Measurements from ENCODE around the gene HLCS. TPM values are rescaled to one million over a fixed set of nuclear protein-coding genes. Genes with fewer than 3 reads are reported as not detected.
A peak's percentile ranks its signal among the peaks of the same experiment; 100 is the strongest.

Gene HLCS
- total RNA-seq, 2 experiments from 2014 or later = 15.5 to 16.8 TPM

GRCh38 chr21:36945496-36946138, 20.9 kb downstream of the HLCS start:
- no peaks in the 10 kb centered on the region for H3K4me1 Mint-ChIP-seq (ENCODE audit: low read depth)
- no peak overlapping the region for H3K4me3 Mint-ChIP-seq
- no peak overlapping the region for H3K27ac Mint-ChIP-seq
- DNase-seq (no peak), ATAC-seq (no peak)
- POLR2A ChIA-PET = no interaction called here
- no peaks in the 10 kb centered on the region for H3K9me3 Mint-ChIP-seq (ENCODE audit: insufficient read depth)
- CTCF ChIA-PET = interaction anchor here (0.9 kb wide), 1 partner anchor 32 kb away, joined by 3 read pairs; no protein-coding TSS in a partner anchor
- H3K36me3 Mint-ChIP-seq (ENCODE audit: low read depth) = peaks cover 11% of the 10 kb centered on the region
- H3K27me3 Mint-ChIP-seq (ENCODE audit: low read depth) = no peaks in the 10 kb centered on the region

GRCh38 chr21:36936361-36937135, 29.9 kb downstream of the HLCS start:
- Mint-ChIP-seq H3K27ac (no peak overlapping the region), H3K9me3 (ENCODE audit: insufficient read depth) (no peaks in the 10 kb centered on the region), H3K36me3 (ENCODE audit: low read depth) (peaks cover 17% of the 10 kb centered on the region), H3K4me3 (no peak overlapping the region), H3K4me1 (ENCODE audit: low read depth) (peaks cover 9% of the 10 kb centered on the region), H3K27me3 (ENCODE audit: low read depth) (no peaks in the 10 kb centered on the region)
- ATAC-seq (no peak), DNase-seq (no peak)
- POLR2A ChIA-PET = no interaction called here
- CTCF ChIA-PET = interaction anchor here (1.3 kb wide), 2 partner anchors 9 to 306 kb away, joined by 3 to 4 read pairs; no protein-coding TSS in a partner anchor

DNA sequence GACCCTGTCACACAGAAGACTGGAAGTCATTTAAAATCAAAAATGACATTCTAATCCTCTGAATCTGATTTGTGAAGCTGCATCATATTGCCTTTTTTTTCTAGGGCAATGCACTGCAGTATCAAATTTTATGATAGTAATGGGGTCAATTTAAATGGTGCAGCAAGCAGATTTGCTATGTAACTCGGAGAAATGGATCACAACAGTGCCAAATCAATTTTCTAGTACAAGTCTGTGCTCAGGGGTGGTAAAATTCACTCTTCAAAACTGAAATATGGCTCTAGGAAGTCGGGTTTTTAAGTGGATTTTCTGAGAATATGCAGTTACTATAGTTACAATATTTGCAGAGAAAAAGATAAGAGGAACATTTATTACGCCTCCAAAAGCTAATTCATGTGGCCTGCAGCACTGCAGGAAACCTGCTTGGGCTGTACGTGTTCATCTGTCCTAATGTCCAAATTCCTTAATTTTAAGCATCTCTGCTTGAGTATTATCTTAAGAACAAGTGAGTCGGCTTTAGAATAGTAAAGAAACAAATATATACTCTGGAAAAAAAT, 31.5 kb downstream of the HLCS start:
- Mint-ChIP-seq H3K36me3 (ENCODE audit: low read depth) (peaks cover 17% of the 10 kb centered on the region), H3K4me3 (no peak overlapping the region)
- POLR2A ChIA-PET = no interaction called here

GRCh38 chr21:36932161-36932816, 34.2 kb downstream of the HLCS start:
- no peaks in the 10 kb centered on the region for H3K27me3 Mint-ChIP-seq (ENCODE audit: low read depth)
- no peak overlapping the region for H3K27ac Mint-ChIP-seq
- ChIA-PET CTCF (interaction anchor here (0.7 kb wide), 1 partner anchor 302 kb away, joined by 3 read pairs; no protein-coding TSS in a partner anchor), POLR2A (interaction anchor here (0.5 kb wide), 1 partner anchor 116 kb away, joined by 3 read pairs; no protein-coding TSS in a partner anchor)
- no peak overlapping the region for H3K4me3 Mint-ChIP-seq
- peaks cover 16% of the 10 kb centered on the region for H3K36me3 Mint-ChIP-seq (ENCODE audit: low read depth)
- no peak for DNase-seq
- H3K4me1 Mint-ChIP-seq (ENCODE audit: low read depth) = peaks cover 9% of the 10 kb centered on the region
- ATAC-seq = no peak
- H3K9me3 Mint-ChIP-seq (ENCODE audit: insufficient read depth) = no peaks in the 10 kb centered on the region

More for the DNA sequence above, 31.5 kb downstream of the HLCS start:
- Mint-ChIP-seq H3K9me3 (ENCODE audit: insufficient read depth) (no peaks in the 10 kb centered on the region), H3K4me1 (ENCODE audit: low read depth) (peaks cover 9% of the 10 kb centered on the region), H3K27me3 (ENCODE audit: low read depth) (no peaks in the 10 kb centered on the region), H3K27ac (no peak overlapping the region)
- CTCF ChIA-PET = interaction anchor here (0.9 to 1.3 kb wide), 4 partner anchors 8 to 305 kb away, joined by 3 to 5 read pairs (median 4); no protein-coding TSS in a partner anchor
- ATAC-seq (no peak), DNase-seq (no peak)

- CTCF ChIA-PET = no interaction called here
These were observed 36.8 kb downstream of the HLCS start for GRCh38 chr21:36929622-36930021.

DNA sequence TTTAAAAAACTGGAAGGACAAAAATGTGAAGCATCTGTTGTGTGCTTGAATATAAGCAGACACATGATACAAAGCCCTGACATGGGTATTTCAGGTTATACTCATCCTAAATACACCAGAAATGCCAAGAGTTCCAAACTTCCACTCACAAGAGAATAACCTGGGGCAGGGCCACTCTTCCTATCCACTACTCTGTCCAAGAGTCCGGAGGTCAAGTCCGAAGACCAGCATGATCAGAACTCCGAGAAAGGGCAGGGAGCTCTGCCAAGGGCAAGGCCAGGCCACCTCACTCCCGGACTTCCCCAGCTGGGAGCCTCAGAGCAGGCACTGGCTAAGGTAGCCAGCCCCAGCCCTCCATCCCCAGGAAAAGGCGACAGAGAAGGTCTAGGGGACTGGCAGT, 37.5 kb downstream of the HLCS start:
- no peaks in the 10 kb centered on the region for H3K36me3 Mint-ChIP-seq (ENCODE audit: low read depth)
- ChIA-PET CTCF (interaction anchor here (1.0 kb wide), 1 partner anchor 12 kb away, joined by 3 read pairs; no protein-coding TSS in a partner anchor), POLR2A (no interaction called here)
- ATAC-seq = no peak
- no peak overlapping the region for H3K4me3 Mint-ChIP-seq
- no peaks in the 10 kb centered on the region for H3K9me3 Mint-ChIP-seq (ENCODE audit: insufficient read depth)
- no peak for DNase-seq
- no peak overlapping the region for H3K27ac Mint-ChIP-seq
- no peaks in the 10 kb centered on the region for H3K27me3 Mint-ChIP-seq (ENCODE audit: low read depth)
- no peaks in the 10 kb centered on the region for H3K4me1 Mint-ChIP-seq (ENCODE audit: low read depth)

More at GRCh38 chr21:36929622-36930021, 36.8 kb downstream of the HLCS start:
- DNase-seq = no peak
- POLR2A ChIA-PET = no interaction called here
- H3K27me3 Mint-ChIP-seq (ENCODE audit: low read depth) = no peaks in the 10 kb centered on the region
- H3K4me3 Mint-ChIP-seq = no peak overlapping the region
- H3K36me3 Mint-ChIP-seq (ENCODE audit: low read depth) = peaks cover 3% of the 10 kb centered on the region
- peaks cover 2% of the 10 kb centered on the region for H3K4me1 Mint-ChIP-seq (ENCODE audit: low read depth)
- no peaks in the 10 kb centered on the region for H3K9me3 Mint-ChIP-seq (ENCODE audit: insufficient read depth)
- no peak for ATAC-seq
- no peak overlapping the region for H3K27ac Mint-ChIP-seq

DNA sequence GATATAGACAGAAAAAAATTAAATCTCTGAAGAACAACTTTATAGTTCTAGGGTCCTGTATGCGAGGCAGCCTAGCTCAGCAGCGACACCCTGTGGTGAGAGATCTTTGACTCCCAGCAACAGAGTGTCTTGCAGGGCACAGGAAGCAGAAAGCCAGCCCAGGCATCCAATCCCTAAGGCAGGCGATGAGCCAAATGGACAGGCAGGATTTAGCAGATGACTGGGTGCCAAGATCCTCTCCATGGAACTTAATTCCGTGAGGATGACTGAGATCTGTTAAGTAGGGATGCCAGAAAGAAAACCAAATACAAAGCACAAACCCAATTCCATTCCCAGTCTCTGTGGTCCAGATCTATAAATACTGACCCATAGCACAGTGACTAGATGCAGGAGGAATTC, 38.8 kb downstream of the HLCS start:
- Mint-ChIP-seq H3K27me3 (ENCODE audit: low read depth) (no peaks in the 10 kb centered on the region), H3K27ac (no peak overlapping the region), H3K36me3 (ENCODE audit: low read depth) (no peaks in the 10 kb centered on the region), H3K9me3 (ENCODE audit: insufficient read depth) (no peaks in the 10 kb centered on the region), H3K4me1 (ENCODE audit: low read depth) (no peaks in the 10 kb centered on the region), H3K4me3 (no peak overlapping the region)
- POLR2A ChIA-PET = no interaction called here
- CTCF ChIA-PET = interaction anchor here (1.0 to 2.5 kb wide), 7 partner anchors 8 to 297 kb away, joined by 4 to 14 read pairs (median 6); no protein-coding TSS in a partner anchor
- DNase-seq = peak; percentile 83
- peak; percentile 65 for ATAC-seq

DNA sequence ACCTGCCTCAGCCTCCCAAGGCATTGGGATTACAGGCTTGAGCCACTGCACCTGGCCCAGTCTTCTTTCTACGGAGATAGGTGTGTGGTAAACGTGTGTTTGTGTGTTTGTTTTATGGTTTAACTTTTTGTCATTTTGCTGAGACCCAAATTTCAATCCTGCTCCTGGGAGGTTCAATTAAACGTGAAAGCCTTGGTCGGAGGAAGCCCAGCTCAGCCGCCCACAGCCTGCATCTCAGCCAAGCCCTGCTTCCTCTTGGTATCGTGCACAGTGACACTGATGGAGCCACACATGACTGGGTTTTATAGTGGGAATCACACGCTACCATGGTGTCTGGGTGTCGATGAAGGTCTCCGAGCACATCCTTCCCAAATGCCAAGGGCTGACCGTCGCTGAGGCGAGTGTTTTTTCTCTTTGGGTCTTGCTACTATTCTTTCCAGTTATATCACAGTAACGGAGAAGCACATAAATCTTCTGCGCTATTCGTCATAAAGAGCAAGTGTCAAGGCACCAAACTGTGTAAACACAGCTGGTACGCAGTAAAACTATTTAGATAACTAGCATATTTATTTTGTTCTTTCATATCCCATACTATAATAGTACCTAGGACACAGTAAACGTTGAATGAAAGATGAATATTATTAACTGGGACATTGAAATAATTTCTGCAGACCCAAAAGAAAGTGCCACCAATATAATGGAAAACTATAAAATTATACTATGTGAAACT, 39.3 kb downstream of the HLCS start:
- ATAC-seq = no peak

GRCh38 chr21:36923270-36923669, 43.2 kb downstream of the HLCS start:
- Mint-ChIP-seq H3K27ac (no peak overlapping the region), H3K27me3 (ENCODE audit: low read depth) (no peaks in the 10 kb centered on the region), H3K4me1 (ENCODE audit: low read depth) (no peaks in the 10 kb centered on the region), H3K9me3 (ENCODE audit: insufficient read depth) (no peaks in the 10 kb centered on the region), H3K4me3 (no peak overlapping the region), H3K36me3 (ENCODE audit: low read depth) (no peaks in the 10 kb centered on the region)
- POLR2A ChIA-PET = no interaction called here
- CTCF ChIA-PET = interaction anchor here (0.6 to 2.1 kb wide), 2 partner anchors 287 to 293 kb away, joined by 3 to 9 read pairs; no protein-coding TSS in a partner anchor
- DNase-seq = no peak
- no peak for ATAC-seq

More for the DNA sequence above, 39.3 kb downstream of the HLCS start:
- Mint-ChIP-seq H3K4me3 (no peak overlapping the region), H3K36me3 (ENCODE audit: low read depth) (no peaks in the 10 kb centered on the region), H3K27ac (no peak overlapping the region), H3K4me1 (ENCODE audit: low read depth) (no peaks in the 10 kb centered on the region), H3K9me3 (ENCODE audit: insufficient read depth) (no peaks in the 10 kb centered on the region), H3K27me3 (ENCODE audit: low read depth) (no peaks in the 10 kb centered on the region)
- ChIA-PET CTCF (interaction anchor here (1.0 to 2.5 kb wide), 7 partner anchors 9 to 296 kb away, joined by 4 to 14 read pairs (median 6); no protein-coding TSS in a partner anchor), POLR2A (no interaction called here)
- no peak for DNase-seq

DNA sequence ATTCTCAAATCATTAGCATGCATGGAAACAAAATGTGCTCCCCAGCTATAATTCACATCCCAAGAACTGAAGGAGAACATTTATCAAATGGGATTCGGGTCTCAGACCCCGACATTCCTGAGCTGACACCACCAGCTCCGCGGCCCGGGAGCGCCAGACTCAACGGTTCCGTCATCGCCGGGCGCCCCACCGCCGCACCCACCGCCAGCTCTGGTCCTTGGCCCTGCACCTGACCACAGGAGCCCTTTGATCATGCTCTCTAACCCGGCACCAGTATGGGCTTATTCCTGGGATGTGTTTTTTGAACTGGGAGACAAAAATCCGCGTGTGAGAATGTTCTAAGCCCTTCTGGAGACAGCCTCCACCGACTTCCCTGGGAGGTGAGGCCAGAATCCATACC, 43.6 kb downstream of the HLCS start:
- ATAC-seq (no peak), DNase-seq (no peak)
- no peaks in the 10 kb centered on the region for H3K27me3 Mint-ChIP-seq (ENCODE audit: low read depth)
- no peak overlapping the region for H3K27ac Mint-ChIP-seq
- CTCF ChIA-PET = interaction anchor here (0.9 kb wide), 1 partner anchor 16 kb away, joined by 3 read pairs; no protein-coding TSS in a partner anchor
- POLR2A ChIA-PET = no interaction called here
- no peaks in the 10 kb centered on the region for H3K36me3 Mint-ChIP-seq (ENCODE audit: low read depth)
- H3K4me1 Mint-ChIP-seq (ENCODE audit: low read depth) = no peaks in the 10 kb centered on the region
- H3K9me3 Mint-ChIP-seq (ENCODE audit: insufficient read depth) = no peaks in the 10 kb centered on the region
- H3K4me3 Mint-ChIP-seq = no peak overlapping the region

- DNase-seq = no peak
- Mint-ChIP-seq H3K4me1 (ENCODE audit: low read depth) (peaks cover 4% of the 10 kb centered on the region), H3K36me3 (ENCODE audit: low read depth) (no peaks in the 10 kb centered on the region), H3K27me3 (ENCODE audit: low read depth) (no peaks in the 10 kb centered on the region), H3K9me3 (ENCODE audit: insufficient read depth) (no peaks in the 10 kb centered on the region), H3K27ac (no peak overlapping the region), H3K4me3 (no peak overlapping the region)
- ATAC-seq = no peak
- ChIA-PET CTCF (interaction anchor here (1.5 to 2.0 kb wide), 2 partner anchors 15 to 287 kb away, joined by 3 to 12 read pairs; no protein-coding TSS in a partner anchor), POLR2A (no interaction called here)
These were observed 48.2 kb downstream of the HLCS start for GRCh38 chr21:36918291-36918690.

Data from activated CD8-positive, alpha-beta T cell treated with anti-CD3 and anti-CD28 coated beads, Interleukin-2, amount 10 ng/mL, durations not matched to agents 7 days and 5 days (primary cell).